Measurements from ENCODE around the gene CEACAM19.

- no peak for TF ChIP-seq CTCF (conservative IDR thresholded peaks at IDR 0.05 in 1 of 2, IDR thresholded peaks at IDR 0.05 in 1 of 2; ENCODE audit: low read depth in 1 of 2, low read length in 2 of 2)
- no peak for TF ChIP-seq EZH2 (IDR thresholded peaks at IDR 0.05; ENCODE audit: low read length, missing control alignments)
These were observed 34.3 kb downstream of the CEACAM19 start for GRCh38 chr19:44705502-44706010.
